Osteoblast (primary cell): ENCODE results near the gene DFFB. TPM values are rescaled to one million over a fixed set of nuclear protein-coding genes. Genes with fewer than 3 reads are reported as not detected.

ENCODE experiments used
- DNase-seq: peaks from one replicate; pipeline ENCODE4 v3.0.0; 2011; ENCODE audit warnings: low spot score, mixed read lengths; ENCODE audit not compliant: insufficient read length; ENCODE audit errors: missing footprints
- H2AFZ ChIP-seq: 2 replicates; pipeline ENCODE4 v1.6.0; 2011; ENCODE audit warnings: mild to moderate bottlenecking, low read length
- H3K27ac ChIP-seq: 2 replicates; pipeline ENCODE4 v1.5.1; 2011; ENCODE audit warnings: mild to moderate bottlenecking, low read depth, low read length, moderate library complexity
- H3K27me3 ChIP-seq: 2 replicates; pipeline ENCODE4 v1.6.0; 2012; ENCODE audit warnings: mild to moderate bottlenecking, control low read depth, inconsistent platforms, low read length, moderate library complexity; ENCODE audit not compliant: insufficient read depth
- H3K36me3 ChIP-seq: 2 replicates; pipeline ENCODE4 v1.5.1; 2011; ENCODE audit warnings: mild to moderate bottlenecking, low read length, control low read depth, moderate library complexity; ENCODE audit not compliant: insufficient read depth
- H3K4me1 ChIP-seq: 2 replicates; pipeline ENCODE4 v1.5.1; 2011; ENCODE audit warnings: mild to moderate bottlenecking, low read length, control low read depth, moderate library complexity; ENCODE audit not compliant: insufficient read depth
- H3K4me2 ChIP-seq: 2 replicates; pipeline ENCODE4 v1.6.0; 2011; ENCODE audit warnings: mild to moderate bottlenecking, low read length; ENCODE audit not compliant: insufficient read depth
- H3K4me3 ChIP-seq: fragments of 200-600 bp; sonication (generic); 3 replicates; pipeline ENCODE4 v1.5.1; 2012; ENCODE audit warnings: mild to moderate bottlenecking, low read length, inconsistent platforms; ENCODE audit not compliant: insufficient read depth
- H3K79me2 ChIP-seq: 2 replicates; pipeline ENCODE4 v1.6.0; 2012; ENCODE audit warnings: mild to moderate bottlenecking, low read length, control low read depth, inconsistent platforms; ENCODE audit not compliant: insufficient read depth
- H3K9me3 ChIP-seq: 2 replicates; pipeline ENCODE4 v1.5.1; 2011; ENCODE audit warnings: low read depth, low read length, control low read depth
- H4K20me1 ChIP-seq: 2 replicates; pipeline ENCODE4 v1.6.0; 2012; ENCODE audit warnings: mild to moderate bottlenecking, low read length, control low read depth; ENCODE audit not compliant: insufficient read depth
- total RNA-seq: library from RNA; depleted of rRNA; stranded (reverse); fragments of >200 nt; gene quantifications from 2 replicates; pipeline ENCODE4 v1.2.3, GENCODE V29; 2012
- TF ChIP-seq, protein P1 (sequence below): IDR thresholded peaks from 2 replicates; pipeline ENCODE4 v1.5.1; 2011; ENCODE audit warnings: mild to moderate bottlenecking, low read depth, low read length, moderate library complexity; ENCODE audit errors: extremely low read depth

DFFB gene
- total RNA-seq, 1 donor: 5.1 TPM

DNA sequence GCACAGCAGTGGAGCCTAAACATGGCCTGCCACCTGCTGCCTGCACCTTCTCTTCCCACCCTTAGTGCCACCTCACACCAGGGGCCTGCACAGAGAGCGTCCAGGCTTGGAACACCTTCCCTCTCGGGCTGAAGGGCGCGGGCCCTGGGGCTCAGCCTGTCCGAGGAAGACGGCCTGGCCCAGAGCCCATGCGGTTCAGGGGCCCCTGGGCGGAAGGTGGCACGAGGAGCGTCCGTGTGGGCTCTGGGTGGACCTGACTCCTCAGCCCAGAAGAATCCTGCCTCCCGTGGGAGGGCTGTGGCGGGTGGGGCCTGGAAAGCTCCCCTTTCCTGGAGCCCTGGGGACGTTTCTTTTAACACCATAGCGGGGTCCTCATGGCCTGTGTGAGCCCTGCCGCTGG is 19.4 kb downstream of the DFFB start:
- H3K4me1 ChIP-seq: no peaks in the 10 kb centered on the region
- no peak overlapping the region for H3K4me2 ChIP-seq
- H3K9me3 ChIP-seq: peaks cover 4% of the 10 kb centered on the region
- TF ChIP-seq, protein P1, sequence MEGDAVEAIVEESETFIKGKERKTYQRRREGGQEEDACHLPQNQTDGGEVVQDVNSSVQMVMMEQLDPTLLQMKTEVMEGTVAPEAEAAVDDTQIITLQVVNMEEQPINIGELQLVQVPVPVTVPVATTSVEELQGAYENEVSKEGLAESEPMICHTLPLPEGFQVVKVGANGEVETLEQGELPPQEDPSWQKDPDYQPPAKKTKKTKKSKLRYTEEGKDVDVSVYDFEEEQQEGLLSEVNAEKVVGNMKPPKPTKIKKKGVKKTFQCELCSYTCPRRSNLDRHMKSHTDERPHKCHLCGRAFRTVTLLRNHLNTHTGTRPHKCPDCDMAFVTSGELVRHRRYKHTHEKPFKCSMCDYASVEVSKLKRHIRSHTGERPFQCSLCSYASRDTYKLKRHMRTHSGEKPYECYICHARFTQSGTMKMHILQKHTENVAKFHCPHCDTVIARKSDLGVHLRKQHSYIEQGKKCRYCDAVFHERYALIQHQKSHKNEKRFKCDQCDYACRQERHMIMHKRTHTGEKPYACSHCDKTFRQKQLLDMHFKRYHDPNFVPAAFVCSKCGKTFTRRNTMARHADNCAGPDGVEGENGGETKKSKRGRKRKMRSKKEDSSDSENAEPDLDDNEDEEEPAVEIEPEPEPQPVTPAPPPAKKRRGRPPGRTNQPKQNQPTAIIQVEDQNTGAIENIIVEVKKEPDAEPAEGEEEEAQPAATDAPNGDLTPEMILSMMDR: no peak
- H4K20me1 ChIP-seq: no peaks in the 10 kb centered on the region
- H3K79me2 ChIP-seq: no peaks in the 10 kb centered on the region
- no peaks in the 10 kb centered on the region for H3K27me3 ChIP-seq
- no peak for DNase-seq
- H3K36me3 ChIP-seq: peaks cover 14% of the 10 kb centered on the region
- H2AFZ ChIP-seq: no peak overlapping the region
- no peak overlapping the region for H3K4me3 ChIP-seq
- H3K27ac ChIP-seq: no peak overlapping the region

DNA sequence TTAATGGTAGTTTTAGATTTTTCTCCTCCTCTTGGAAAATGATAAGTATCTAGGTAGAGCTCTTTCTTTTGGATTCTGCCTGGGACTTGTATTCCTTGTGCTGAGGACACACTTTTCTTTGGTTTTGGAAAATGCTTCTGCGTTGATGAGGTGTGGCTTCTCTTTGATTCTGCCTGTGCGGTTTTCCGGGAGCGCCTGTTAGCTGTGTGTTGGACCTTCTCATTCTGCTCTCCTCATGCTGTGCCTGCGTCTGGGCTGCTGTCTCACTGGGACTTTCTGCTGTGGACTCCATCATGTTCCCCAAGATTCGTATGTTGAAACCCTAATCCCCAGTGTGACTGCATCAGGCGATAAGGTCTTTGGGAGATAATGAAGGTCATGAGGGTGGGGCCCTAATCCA is 21.8 kb downstream of the DFFB start:
- Histone ChIP-seq H3K4me1 (no peaks in the 10 kb centered on the region), H3K4me2 (no peak overlapping the region), H3K9me3 (peaks cover 4% of the 10 kb centered on the region), H3K4me3 (no peak overlapping the region), H3K79me2 (no peaks in the 10 kb centered on the region), H3K27ac (no peak overlapping the region), H3K36me3 (peaks cover 14% of the 10 kb centered on the region), H3K27me3 (no peaks in the 10 kb centered on the region), H2AFZ (no peak overlapping the region), H4K20me1 (no peaks in the 10 kb centered on the region)
- TF ChIP-seq, protein P1: no peak
- no peak for DNase-seq

DNA sequence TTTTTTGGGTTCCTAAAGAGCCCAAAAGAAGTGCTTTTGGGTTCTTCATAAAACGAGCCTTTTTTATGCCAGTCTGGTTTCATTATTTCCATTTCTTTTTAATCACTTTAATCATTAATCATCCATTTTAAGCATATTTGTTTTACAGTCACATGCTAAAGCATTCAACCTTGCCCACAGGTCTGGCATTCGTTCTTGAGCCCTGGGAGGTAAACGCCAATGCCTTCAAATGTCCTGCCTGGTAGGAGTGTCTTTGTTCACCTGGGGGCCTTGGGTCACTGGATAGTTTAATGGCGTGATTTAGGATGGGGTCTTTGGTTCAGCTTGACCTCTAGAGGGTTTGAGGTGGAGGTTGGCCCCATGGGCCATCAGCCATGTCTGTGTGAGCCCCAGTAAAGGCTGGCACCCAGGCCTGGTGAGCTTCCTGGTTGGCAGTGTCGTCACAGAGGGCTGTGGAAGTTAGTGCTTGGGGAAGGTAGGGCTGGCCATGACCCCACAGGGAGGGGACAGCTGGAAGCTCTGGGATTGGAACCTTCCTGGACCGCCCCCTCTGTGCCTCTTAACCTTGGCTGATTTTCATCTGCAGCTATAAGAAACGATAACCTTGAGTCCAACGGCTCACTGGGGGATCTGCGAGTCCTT is 22.6 kb downstream of the DFFB start:
- Histone ChIP-seq H3K79me2 (no peaks in the 10 kb centered on the region), H2AFZ (no peak overlapping the region), H4K20me1 (no peaks in the 10 kb centered on the region), H3K4me1 (no peaks in the 10 kb centered on the region), H3K27me3 (no peaks in the 10 kb centered on the region), H3K4me3 (no peak overlapping the region), H3K36me3 (peaks cover 14% of the 10 kb centered on the region), H3K4me2 (no peak overlapping the region), H3K9me3 (peaks cover 4% of the 10 kb centered on the region), H3K27ac (no peak overlapping the region)
- DNase-seq: no peak
- TF ChIP-seq, protein P1: no peak

DNA sequence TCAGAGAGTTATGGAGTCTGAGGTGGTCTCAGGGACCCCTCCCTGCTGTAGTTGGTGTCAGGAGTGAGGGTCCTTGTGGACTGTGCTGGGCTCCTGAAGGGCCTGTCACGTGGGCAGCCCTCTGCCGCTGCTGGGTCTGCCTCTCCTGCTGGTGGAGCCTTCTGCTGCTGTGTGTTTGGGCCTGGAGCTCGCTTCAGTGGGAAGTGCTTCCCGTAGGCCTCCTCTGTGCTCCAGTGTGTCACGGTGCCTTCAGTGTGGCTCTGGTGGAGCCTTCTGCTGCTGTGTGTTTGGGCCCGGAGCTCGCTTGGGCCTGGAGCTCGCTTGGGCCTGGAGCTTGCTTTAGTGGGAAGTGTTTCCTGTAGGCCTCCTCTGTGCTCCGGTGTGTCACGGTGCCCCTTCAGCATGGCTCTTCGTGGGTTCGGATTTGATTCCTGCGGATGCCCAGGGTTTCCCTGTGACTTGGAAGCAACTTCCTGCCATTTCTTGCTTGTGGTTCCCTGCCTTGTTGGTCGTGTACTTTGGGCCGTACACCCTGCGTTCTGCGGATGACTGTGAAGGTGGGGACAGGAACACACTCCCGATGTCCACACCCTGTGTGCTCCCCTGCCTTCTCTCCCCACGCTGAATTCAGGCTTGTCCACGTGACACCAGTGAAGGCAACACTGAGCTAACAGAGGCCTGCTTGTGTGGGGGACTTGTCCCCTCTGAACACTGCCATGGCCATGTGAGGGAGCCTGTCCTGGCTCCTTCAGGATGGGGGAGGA is 23.3 kb downstream of the DFFB start:
- no peak overlapping the region for H3K4me2 ChIP-seq
- no peaks in the 10 kb centered on the region for H4K20me1 ChIP-seq
- no peak overlapping the region for H3K4me3 ChIP-seq
- H3K9me3 ChIP-seq: peaks cover 4% of the 10 kb centered on the region
- no peaks in the 10 kb centered on the region for H3K4me1 ChIP-seq
- H3K79me2 ChIP-seq: no peaks in the 10 kb centered on the region
- H3K27me3 ChIP-seq: no peaks in the 10 kb centered on the region
- TF ChIP-seq, protein P1: no peak
- no peak overlapping the region for H2AFZ ChIP-seq
- H3K27ac ChIP-seq: no peak overlapping the region
- DNase-seq: no peak
- peaks cover 13% of the 10 kb centered on the region for H3K36me3 ChIP-seq
